GM19023 (cell line): Measurements from ENCODE around the gene PTGES.

Source experiments
- ATAC-seq: cut with Tn5 transposase; IDR thresholded peaks from one replicate; pipeline ENCODE4 v1.9.1; 2021; ENCODE audit warnings: mild to moderate bottlenecking, moderate library complexity; ENCODE audit not compliant: unreplicated experiment

Gene PTGES

DNA sequence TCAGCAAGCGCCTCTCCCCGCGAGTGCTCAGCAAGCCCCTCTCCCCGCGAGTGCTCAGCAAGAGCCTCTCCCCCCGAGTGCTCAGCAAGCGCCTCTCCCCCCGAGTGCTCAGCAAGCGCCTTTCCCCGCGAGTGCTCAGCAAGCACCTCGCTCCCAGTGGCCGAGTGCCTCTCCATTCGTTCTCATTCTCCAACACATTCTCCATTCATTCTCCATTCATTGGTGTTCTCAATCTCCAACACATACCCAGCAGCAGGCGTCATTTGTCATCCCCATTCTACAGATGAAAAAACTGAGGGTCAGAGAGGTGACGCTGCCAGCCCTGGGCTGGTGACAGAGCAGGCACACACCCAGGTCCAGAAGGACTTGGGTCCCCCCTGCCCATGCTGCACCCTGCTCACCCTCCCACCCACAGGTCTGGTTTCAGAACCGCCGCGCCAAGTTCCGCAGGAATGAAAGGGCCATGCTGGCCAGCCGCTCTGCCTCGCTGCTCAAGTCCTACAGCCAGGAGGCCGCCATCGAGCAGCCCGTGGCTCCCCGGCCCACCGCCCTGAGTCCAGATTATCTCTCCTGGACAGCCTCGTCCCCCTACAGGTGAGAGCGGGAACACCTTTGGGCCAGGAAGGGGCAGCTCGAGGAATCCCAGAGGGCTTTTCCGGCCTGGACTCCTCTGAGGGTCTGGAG lies 32.5 kb downstream of the PTGES start:
- ATAC-seq, result no peak

DNA sequence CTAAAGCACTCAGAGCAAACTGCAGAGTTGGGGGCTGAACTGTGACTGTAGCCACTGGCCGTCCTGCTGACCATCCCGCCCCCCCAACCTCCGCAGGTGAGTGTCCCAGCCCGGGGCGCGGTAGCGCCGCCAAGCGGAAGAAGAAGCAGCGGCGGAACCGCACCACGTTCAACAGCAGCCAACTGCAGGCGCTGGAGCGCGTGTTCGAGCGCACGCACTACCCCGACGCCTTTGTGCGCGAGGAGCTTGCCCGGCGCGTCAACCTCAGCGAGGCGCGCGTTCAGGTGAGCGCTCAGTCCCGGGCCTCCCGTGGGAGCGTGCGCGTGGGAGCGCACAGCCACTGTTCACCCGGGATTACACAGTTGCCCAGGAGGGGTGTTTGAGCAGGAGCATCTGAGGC lies 33.7 kb downstream of the PTGES start:
- ATAC-seq, result no peak

DNA sequence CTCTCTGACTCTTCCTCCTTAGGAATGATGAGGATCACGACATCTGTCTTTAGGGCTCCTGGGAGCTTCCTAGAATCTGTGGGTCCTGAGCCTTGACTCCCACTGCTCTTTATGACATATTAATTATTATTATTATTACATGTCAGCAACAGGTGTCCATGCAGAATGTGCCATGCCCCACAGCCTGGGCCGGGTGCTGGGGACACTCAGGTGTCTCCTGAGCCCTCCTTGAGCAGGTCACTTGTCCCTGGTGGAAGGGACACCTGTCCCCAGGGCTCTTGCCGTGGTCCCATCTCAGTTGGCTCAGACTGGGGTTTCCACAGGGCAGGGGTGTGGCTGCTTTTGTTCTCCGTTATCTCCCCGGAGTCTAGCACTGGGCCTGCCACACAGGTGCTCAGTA lies 34.2 kb downstream of the PTGES start:
- no peak for ATAC-seq

DNA sequence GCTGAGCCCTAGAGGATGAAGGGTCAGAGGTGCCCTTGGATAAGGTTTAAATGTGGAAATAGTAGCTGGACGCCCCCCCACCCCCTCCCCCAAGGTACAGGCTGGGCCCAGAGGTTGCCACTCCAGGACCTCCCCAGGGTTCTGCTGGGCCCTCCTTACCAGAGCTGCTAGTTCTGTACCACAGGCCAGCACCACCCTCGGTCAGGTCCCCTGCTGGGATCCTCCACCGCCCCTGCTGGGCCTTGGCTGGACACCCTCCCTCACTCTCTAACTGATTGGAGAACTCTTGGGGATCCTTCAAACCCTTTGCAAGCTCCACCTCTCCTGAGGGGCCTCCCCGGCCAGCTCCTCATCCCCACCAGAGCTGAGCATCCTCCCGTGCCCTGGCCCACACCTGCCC lies 34.9 kb downstream of the PTGES start:
- no peak for ATAC-seq

DNA sequence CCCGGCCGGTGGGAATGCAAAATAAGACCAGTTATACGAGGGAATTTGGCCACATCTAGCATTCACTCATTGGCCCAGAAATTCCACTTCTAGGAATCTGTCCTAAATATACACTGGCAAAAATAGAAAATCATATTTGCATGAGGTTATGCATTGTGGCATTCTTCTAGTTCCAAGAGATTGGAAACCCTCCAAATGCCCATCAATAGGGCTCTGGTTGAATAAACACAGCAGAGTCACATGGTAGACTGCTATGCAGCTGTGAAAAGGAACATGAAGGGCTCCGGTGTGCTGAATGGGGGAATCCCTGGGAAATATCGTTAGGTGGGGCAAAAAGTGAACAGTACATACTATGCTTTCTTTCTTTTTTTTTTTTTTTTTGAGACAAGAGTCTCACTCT lies 36.8 kb downstream of the PTGES start:
- ATAC-seq, result no peak

DNA sequence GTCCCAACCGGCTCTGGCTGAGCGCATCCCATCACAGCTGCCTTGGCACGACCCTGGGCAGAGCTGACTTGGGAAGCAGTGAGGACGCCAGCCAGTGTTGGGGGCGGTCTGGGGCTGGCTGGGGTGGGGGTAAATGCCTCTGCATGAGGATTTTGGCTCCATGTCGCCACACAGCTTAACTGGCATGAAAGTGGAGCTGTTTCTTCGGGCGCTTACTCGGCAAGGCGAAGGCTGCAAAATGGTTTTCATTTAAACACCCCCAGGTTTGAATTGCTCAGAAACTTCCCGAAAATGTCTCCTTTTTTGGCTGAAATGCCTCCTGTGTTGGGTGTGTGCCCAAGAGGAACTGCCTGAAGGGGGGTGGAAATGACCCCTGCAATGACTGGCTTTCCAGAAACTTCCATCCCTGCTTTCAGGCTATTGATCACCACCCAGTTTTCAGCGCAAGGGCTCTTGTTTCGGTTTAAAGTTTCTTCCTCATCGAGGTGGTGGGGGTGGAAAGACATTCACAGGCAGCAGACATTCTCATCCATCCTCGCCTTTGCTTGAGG lies 38.3 kb downstream of the PTGES start:
- no peak for ATAC-seq

DNA sequence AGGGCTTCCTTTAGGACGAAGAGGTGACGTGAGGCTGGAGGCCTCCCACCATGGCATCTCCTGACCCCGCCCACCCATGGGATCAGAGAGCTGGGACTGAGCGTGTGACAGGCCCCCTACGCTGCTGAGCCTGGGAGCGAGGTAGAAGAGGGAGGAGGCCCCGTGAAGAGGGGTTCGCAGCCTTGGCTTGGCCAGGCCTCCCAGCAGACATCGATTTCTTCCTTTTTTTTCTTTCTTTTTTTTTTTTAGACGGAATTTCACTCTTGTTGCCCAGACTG lies 39.5 kb downstream of the PTGES start:
- no peak for ATAC-seq

DNA sequence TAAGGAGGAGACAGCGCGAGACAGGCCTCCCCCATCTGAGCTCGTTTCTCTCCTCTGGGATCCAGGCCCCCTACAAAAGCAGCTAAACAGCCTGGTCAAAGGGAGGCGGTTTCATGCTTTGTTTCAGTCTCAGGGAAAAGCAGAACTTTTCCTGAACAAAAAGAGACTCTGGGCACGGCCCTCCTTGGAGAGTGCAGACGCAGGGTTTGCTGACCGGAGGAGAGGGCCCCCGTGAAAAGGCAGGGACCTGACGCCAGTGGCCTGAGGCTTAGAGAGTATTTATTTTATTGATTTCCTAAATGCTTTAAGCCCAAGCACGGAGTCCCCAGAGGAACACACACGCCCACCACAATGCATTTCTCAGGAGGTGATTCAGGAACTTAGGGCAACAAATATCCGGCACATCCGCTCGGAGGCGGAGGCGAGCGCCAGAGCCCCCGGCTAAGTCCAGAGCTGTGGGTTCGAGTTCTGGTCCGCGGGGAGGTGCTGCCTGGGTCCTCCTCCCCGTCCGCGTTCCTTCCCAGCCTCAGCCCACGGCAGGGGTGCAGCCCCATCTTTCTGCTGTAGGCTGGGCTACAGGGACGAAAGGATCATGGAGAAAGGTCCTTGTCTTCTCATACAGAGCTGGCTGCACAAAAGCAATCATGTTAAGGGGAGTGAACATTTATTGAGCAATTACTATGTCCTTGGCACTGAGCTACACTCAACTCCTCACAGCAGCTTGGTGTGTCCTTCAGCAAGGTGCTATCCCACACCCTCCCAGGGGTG lies 40.0 kb downstream of the PTGES start:
- no peak for ATAC-seq

DNA sequence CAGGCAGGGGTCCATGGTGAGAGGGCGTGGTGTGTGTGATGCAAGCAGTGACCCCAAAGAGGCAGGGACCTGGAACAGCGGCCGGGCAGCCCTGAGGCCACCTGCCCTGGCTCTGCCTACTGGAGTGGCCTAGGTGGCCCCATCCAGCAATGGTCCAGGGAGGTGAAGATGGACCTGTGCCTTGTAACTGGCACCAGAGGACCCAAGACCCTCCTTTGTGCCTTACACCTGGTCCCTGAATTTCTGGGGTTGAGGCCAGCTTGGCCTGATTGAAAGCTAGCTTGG lies 42.7 kb downstream of the PTGES start:
- ATAC-seq, result no peak

DNA sequence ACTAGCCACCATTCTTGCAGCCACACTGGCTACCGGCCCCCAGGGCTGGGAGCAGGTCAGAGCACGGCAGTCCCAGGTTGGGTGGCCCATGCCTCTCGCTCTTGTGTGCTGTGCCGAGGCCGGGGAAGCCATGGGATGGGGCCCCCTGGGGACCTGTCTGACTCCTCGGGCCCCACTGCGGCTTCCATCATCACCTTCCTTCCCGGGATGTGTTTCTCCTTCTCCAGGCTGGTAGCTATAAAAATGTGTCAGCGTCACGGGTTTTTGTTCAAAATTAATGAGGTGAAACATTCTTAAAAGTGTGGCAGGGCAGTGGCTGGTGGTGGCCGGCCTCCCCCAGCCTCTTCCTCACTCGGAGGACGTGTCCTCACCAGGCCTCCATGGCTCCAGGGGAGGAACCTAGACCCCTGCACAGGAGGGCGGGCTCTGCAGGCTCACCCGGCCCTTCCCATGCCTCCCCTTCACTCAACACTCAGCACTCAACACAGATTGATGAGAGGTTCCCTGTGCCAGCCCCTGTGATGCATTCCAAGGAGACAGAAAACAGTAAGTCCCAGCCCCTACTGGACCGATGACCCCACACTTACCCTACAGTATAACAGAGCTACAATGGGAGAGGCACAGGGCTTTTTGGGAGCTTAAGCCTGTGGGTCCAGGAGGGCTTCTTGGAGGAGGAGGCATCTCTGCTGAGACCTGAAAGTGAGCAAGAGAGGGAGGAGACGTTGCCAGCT lies 43.2 kb downstream of the PTGES start:
- ATAC-seq, result no peak

DNA sequence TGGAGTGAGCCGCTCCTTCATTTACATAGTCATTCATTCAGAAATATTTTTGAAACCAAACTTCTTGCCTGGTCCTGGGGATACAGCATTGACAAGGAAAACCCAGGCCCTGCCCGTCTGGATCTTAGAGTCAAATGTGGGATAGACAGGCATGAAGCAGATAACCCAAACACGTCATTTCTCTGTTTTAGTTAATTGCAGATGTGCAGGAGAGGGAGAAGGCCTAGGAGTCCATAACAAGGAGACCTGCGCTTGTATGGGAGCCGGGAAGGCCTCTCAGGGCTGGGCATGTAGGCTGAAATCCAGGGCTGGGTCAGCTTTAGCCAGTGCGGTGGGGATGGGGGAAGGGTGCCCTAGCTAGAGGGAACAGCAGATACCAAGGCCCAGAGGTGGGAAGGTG lies 44.0 kb downstream of the PTGES start:
- ATAC-seq, result no peak

DNA sequence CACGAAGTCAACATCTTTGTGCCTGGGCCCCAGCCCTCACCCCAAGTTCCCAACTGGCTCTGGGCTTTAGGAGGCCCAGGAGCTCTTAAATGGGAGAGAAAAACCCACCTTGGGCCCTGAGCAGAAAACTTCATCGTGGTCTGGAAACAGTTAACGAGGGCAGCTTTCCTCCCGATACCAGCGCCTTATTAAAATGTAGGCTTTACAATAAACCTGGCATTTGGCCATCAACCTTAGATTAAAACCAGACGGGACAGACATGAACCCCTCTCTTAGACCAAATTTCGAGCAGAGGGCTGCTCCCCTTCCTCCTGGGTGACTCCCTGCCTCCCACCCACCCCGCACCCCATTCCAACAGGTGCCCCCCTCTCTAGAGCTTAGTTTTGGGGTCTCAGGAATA lies 48.0 kb downstream of the PTGES start:
- no peak for ATAC-seq

DNA sequence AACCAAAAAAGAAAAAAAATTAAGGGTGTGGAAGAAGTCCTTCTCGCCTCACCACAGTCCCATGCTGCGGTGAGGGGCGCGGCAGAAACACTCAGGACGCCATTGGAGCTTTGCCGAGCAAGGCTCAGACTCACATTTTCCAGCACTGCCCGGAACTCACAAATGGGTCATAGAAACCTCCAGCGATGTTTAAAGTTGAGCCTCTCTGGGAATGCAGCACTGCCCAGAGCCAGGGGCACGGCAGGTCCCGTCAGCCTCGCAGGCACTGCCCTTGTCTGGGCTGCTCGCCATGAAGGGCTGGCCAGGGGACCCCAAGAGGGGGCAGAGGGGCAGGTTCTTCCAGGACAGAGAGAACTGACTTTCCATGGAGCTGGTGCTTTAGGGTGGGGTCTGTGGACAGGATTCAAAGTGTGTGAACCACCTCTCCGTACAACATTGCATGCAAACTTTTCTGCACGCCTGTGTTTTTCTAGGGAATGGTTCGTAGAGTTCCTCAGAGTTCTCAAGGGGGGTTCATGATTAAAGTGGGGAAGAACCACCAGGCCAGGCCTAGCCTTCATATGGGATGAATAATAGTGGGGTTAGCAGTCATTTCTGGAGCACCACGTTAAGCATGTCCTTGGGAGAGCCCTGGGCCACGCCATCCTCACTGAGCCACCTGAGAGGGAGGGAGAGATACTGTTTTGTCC lies 49.0 kb downstream of the PTGES start:
- no peak for ATAC-seq

DNA sequence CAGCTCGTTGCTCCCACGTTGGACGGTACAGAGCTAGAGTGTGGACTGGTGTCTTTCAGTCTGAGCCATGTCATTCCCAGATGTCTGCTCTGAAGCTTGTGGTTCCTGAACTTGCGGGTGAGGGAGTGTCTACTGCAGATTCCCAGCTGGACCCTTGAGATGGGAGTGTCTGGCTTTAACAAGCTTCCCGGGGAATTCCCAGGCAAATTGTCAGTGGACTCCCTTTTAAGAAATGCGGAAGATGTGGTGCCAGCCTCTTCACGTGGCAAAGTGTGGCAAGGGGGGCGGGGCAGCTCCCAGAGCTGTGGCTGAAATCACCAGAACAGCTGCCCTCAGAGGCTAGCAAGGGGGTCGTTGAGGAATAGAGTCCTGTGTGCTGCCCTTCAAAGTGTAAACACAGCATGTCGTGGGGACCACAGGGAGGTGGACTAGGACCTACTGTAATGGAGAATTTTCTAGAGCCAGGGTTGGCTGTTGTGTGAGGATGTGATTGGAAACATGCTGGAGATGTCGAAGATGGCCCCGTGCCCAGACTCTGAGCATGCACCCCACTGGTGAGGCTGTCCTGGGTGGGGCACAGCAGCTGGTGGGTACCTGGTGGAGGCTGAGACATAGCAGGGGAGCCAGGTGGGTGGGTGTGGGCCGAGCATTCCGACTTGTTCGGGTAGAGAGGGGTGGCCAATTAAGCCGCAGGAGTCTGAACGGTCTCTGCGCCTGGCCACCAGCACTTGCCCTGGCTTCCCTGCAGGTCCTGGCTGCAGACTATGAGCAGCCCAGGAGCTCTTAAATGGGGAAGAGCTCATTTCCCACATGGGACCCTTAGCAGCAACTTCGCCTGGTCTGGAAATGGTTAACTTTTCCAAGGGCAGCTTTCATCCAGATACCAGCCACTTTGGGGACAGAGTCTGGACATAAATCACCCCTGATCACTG lies 50.0 kb downstream of the PTGES start:
- ATAC-seq, result no peak

DNA sequence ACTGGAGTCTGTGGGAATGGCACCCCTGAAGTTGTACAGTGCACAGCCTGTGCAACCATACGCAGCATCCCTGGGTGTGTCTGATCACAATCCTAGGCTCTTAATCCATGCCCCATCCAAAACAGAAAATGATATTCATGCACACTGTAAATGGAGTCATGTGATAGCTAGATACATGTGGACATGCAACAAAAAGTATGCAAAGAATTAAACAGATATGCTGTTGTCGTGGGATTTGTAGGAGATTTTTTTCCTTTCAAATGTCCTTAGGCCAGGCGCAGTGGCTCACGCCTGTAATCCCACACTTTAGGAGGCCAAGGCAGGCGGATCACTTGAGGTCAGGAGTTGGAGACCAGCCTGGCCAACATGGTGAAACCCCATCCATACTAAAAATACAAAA lies 51.3 kb downstream of the PTGES start:
- no peak for ATAC-seq

DNA sequence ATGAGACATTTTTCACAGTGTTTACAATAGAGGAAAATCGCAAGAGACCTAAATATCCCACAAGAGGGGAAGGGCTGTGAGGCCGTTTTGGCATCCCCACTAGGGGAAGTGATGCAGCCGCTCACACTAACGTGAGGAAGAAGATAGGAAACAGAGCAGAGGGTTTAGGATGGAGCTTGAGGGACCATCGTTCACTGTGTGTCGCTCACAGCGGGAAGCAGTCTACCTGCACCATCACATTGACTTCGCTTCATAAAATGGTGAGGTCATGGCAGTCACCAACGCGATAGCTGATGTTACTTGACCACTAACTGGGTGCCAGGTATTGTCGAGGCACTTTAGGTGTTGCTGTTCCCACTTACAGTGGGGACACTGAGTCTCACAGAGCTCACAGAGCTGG lies 51.8 kb downstream of the PTGES start:
- no peak for ATAC-seq

DNA sequence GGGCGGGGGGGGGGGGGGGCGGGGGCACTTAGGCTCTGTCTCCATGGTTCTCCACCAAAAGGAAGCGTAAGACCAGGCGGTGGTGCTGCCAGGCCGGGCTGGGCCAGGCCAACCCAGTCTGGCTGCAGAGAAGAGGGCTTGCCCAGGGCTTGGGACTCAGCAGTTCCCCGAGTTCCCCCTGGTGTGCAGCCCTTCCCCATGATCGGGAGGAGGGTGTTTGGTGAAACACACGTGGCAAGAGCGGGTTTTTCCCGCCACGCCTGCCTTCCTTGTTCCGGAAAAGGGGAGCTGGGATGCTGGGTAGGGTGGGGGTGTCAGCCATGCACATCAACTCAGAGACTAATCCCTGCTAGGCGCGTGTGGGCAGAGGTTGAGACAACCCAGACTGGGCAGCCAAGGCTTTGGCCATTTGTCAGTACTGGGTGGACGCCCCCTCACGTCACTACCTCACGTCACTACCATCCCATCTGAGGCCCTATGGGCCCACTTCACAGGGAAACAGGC lies 54.5 kb downstream of the PTGES start:
- ATAC-seq, result no peak

DNA sequence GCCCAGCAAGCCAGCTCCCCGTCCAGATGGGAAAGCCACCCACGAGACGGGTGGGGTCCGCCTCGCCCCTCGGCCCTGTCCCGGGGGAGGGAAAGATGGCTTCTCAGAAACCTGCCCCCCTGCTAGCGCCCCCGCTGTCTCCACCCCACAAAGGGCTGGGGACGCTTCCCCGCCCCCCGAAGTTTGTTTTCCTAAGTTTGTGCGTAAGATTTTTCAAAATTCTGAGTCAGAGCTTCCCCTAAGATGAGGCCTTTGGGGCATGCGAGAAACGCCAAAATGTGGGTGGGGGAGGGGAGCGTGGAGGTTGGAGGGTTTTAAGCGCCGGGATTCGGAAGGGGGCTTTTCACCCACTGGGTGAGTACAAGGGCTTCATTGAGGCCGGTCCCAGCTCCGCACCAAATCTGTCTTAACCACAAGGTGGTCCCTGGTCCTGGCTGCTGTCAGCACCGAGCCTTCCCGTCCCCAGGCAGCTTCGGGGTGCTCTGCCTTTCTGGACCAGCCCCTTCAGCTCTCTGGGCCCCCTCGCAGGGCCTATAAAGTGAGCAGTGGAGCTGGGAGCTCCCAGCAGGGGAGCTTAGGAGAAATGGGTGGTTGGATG lies 55.1 kb downstream of the PTGES start:
- no peak for ATAC-seq

DNA sequence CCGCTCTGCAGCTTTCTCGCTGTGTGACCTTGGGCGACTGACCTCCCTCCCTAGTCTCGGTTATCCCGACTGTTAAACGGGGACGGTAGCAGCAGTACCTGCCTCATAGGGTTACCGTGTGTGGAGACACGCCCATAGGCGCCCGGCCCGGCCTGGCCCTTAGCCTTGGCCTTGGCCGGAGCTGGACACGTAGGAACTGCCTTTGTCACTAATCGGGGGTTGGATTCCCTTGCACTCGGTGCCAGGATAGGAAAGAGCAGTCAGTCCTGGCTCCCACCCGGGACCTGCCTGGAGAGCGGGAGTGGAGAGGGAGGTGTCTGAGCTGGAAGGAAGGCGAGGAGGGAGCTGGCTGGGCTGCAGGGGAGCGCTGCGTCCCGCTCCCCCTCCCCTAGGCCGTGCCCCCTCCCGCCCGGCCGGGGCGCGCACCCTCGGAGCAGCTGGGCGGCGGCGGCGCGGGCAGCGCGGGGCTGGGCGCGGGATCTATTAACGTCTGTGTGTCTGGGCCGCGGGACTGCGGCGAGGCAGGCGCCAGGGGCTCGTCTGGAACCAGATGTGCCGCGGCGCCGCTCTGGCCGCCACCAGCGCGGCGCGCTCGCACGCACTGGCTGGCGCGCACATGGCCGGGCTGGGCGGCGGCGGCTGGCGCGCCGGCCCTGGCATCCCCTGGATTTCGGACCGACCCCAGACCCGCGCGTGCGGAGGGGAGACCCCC lies 55.7 kb downstream of the PTGES start:
- no peak for ATAC-seq
